Posterior cingulate gyrus (tissue), 11 donors: ENCODE results near the gene FARP2.
"Not testable (repeated sequence)": the region's sequence is repeated elsewhere in the genome, so short reads cannot be mapped to it uniquely, and the experiment has no call there.

ENCODE experiments used
- DNase-seq, 10 donors: peaks; one replicate each; pipeline versions ENCODE4 v3.0.0 to v3.0.0-alpha.2; 2020 to 2021; ENCODE audit warnings: mixed read lengths in 3 of 10
- intact Hi-C: fragments of 100-400 bp; cut with DNase I; formaldehyde crosslinking; loops from one replicate; pipeline ENCODE4 v1.15.1; 2023

FARP2 gene, protein sequence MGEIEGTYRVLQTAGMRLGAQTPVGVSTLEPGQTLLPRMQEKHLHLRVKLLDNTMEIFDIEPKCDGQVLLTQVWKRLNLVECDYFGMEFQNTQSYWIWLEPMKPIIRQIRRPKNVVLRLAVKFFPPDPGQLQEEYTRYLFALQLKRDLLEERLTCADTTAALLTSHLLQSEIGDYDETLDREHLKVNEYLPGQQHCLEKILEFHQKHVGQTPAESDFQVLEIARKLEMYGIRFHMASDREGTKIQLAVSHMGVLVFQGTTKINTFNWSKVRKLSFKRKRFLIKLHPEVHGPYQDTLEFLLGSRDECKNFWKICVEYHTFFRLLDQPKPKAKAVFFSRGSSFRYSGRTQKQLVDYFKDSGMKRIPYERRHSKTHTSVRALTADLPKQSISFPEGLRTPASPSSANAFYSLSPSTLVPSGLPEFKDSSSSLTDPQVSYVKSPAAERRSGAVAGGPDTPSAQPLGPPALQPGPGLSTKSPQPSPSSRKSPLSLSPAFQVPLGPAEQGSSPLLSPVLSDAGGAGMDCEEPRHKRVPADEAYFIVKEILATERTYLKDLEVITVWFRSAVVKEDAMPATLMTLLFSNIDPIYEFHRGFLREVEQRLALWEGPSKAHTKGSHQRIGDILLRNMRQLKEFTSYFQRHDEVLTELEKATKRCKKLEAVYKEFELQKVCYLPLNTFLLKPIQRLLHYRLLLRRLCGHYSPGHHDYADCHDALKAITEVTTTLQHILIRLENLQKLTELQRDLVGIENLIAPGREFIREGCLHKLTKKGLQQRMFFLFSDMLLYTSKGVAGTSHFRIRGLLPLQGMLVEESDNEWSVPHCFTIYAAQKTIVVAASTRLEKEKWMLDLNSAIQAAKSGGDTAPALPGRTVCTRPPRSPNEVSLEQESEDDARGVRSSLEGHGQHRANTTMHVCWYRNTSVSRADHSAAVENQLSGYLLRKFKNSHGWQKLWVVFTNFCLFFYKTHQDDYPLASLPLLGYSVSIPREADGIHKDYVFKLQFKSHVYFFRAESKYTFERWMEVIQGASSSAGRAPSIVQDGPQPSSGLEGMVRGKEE

DNA sequence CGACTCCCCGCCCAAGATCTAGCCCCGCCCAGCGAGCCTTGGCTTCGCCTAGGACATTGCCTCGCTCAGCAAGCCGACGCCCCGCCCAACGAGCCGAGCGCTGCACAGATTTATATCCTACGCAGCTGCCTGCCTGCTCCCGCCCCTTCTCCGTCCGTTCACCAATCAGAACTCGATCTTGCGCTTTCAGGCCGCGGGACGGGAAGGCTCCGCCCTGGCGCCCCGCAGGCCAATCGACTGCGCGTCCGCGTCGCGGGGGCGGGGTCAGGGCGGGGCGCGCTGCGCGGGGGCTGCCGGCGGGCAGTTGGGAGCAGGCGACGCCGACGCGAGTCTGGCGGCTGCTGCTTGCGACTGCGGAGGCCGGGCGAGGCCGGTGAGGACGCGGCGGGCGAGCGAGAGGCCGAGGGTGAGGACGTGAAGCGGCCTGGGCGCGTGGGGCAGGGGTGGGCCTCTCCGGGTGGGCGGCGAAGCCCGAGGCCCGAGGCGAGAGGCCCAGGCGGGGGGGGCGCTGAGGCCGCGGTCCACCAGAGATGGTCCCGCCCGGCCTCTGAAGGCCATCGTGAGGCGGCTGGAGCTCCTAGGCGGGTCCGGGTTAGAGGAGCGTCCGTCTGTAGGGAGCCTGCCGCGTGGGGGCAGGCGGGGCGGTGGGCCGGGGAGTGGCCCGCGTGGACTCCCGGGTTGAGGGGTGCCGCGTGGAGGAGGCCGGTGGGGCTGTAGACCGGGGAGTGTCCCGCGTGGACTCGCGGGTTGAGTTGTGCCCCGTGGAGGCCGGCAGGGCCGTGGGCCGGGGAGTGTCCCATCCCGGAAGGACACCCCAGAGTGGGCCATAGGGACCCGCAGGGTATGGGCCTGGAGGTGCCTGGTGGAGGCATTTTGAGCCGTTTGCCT lies at the start of gene FARP2:
Gene FARP2, plus strand, starts transcription at position 303 of the 888 bp plus-strand sequence. CDS start 16,823 bp downstream, outside the sequence.
- intact Hi-C loops = loop anchor here (5.0 kb wide), 1 partner anchor 39 kb away; the partner anchor contains the start of genes HDLBP and SEPTIN2
- peak; percentile 99 to 100 (median 99) for DNase-seq

DNA sequence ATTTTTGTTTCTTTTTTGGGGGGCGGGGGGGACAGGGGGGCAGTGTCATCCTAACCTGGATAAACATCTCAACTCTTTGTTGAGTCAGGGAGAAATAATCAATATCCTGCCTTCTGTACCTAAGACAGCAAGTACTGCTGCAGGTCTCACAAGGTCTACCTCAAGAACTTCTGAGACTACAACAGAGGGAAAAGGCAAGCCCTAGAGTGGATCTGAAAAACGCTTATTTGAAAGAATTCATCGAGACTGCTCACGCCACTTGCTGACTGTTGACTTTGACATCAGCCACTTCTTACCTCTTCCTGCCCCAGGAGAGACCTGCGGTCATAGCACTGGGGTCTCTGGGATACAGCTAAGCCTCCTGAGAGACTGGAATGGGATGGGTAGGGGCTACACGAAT lies 49.0 kb upstream of the FARP2 start:
- intact Hi-C loops = no loop called here
- DNase-seq = no peak

DNA sequence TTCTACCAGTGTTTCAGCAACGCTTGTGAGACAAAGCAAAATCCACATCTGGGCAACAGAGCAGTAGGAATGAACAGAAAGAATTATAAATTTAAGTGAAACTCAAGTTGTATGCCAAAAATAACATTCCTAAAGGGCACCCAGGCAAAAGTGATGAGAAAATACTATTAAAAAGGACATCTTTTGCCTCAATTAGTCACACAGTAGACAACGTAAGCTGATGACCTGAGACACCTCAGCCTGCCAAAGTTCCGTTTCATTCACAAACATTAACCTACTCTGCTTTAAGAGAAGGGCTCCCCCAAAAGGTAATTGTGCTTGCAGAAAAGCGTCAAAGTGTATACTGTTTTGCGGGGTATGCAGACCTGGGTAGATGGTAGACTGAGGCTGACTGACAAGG lies 47.8 kb upstream of the FARP2 start:
- no peak for DNase-seq
- intact Hi-C loops = no loop called here

DNA sequence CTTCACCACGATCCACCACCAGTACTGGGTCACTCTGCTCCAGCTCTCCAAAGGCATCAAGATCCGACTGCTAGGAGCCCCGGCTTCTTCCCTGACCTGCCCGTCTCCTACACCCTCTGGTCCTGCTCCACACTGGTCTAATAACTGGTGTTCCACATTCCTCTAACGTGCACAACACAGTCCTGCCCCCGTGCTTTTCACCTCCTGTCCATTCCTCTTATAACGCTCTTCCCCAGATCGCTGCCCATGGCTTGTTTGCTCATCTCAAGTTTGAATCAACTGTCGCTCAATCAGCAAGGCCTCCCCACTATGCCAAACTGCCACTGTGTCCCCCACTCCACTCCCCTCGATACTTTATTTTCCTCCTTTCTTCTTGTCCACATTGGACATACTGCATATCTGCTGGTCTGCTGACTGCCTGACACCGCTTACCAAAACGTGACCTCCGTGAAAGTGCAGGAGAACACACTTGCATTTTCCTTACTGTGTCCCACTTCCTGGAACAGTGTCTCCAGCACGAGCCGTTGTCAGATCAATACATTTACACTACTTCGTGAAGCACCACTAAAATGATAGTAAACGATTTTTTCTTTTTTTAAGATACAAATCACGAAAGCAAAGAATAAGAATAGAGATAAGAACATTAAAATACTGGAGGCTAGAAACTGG lies 47.1 kb upstream of the FARP2 start:
- no peak for DNase-seq
- intact Hi-C loops = no loop called here

DNA sequence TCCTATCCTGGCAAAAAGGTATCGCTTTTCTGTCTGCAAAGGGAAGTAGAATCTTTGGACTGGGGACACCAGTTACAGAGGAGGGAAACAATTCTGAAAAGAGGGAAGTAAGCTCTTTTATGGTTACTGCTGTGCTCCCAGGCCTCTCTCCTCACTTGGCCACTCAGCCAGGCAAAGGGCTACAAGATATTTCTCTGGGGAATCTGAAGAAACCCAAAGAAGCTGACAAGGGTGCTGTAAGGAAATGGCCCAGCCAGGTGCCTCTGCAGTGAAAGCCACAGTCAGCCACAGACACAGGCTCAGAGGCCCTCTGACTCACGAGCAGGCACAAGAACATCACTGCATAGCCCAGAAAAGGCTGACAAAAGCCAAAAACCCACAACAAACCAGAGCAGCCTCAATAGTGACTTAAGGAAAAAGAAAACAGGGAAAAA lies 46.4 kb upstream of the FARP2 start:
- intact Hi-C loops = no loop called here
- DNase-seq = no peak

DNA sequence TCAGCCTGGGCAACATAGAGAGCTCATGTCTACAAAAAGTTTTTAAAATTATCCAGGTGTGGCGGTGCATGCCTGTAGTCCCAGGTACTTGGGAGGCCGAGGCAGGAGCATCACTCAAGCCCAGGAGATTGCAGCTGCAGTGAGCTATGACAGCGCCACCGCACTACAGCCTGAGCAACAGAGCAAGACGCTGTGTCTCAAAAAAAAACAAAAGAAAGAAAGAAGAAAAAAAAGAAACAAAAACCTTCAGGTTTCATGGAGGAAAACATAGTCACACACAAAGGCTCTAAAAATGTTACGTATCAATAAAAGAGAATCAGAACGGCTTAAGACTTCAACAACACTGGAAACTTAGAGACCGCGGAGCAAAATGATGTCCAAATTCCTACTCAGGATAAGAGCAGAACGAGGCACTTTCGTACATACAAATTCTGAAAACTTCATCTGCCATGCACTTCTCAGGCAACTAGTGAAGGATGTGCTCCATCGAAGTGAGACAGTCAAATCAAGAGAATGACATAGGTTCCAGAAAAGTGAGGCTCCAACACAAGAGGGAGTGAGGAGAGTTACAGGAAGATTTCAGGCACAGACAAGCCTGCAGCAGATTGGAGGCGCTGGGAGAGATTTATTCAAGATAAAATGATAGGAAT lies 45.0 kb upstream of the FARP2 start:
- DNase-seq = no peak
- intact Hi-C loops = no loop called here

DNA sequence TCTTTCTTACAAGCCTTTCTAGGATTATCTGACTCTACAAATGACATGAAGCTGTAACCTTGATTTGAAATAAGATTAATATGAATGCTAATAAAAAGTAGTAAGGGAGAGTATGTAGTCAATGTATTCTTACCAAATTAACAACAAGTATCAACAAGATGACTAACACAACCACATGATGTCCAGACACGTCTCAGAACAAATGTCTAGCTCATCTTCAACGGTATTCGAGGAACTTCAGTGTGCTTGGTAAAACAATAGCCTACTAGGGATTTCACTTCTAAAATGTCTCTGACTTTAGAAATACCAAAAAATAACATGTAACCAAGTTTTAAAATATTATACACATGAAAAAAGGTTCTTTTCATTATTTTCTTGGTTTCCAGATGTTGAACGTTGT lies 44.0 kb upstream of the FARP2 start:
- intact Hi-C loops = no loop called here
- DNase-seq = no peak

DNA sequence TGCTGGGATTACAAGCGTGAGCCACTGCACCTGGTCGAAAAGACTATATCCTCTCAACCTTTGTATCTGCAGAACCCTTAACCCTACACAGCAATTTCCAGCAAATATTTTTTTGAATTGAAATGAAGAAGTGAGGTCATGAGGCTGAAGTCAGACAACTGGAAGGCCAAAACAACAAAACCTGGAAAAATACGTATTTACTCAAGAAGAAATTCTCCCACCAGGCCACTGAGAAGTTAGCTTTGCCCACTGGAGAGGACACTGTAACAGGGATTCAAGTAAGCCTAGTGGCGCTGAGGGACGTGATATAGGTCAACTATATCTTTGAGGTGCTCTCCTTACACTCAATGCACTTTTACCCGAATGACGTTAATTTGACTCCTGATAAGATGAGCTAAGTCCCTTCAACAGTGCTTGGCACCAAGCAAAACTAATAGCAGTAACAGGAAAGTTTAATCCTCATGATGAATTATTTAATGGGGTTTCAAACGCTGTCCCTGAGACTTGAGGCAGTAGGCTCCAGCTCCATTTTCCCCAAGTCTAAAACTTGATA lies 42.5 kb upstream of the FARP2 start:
- intact Hi-C loops = loop anchor here (2.0 kb wide), 1 partner anchor 97 kb away; no protein-coding TSS in a partner anchor
- DNase-seq = no peak

DNA sequence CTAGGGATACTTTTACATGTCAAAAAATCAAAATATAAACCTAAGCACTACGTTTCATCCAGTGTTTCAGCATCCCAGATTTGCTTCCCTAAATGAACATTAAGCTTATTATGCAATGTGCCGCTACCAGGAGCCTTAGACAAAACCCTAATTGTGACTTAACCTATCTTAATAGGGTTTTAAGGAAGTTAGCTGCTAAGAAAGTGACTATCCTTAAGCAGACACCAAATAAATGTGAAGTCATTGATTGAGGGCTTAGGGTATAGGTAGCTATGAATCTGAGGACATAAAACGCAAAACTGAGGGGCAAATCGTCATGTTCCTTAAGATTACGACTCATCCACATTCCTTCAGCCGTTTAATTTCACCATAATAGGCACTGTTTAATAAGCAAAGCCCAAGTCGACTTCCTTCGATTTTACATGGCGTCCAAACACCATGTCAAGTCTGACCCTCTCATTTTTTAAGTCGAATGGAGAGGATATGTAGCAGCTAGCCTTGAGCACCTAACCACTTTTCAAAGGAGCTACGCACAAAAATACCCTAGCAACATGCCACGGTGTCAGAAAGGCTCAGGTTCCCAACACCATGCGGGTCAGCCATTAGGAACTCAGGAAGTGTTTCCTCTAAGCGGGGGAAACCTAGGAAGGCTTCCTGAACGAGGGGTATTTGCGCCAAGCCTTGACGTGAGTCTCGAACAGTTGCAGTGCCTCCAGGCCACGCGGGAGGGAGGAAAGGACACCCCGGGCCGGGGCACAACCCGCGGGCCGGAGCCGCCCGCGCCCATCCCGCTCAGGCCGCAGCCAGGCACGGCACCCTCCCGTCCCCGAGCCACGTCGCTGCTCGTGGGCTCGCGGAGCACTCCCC lies 41.6 kb upstream of the FARP2 start:
- DNase-seq = peak in 2 of 10 donors; percentile 24 to 71
- intact Hi-C loops = loop anchor here (2.0 to 5.0 kb wide), 2 partner anchors 43 to 98 kb away; partner anchors contain the start of gene FARP2

DNA sequence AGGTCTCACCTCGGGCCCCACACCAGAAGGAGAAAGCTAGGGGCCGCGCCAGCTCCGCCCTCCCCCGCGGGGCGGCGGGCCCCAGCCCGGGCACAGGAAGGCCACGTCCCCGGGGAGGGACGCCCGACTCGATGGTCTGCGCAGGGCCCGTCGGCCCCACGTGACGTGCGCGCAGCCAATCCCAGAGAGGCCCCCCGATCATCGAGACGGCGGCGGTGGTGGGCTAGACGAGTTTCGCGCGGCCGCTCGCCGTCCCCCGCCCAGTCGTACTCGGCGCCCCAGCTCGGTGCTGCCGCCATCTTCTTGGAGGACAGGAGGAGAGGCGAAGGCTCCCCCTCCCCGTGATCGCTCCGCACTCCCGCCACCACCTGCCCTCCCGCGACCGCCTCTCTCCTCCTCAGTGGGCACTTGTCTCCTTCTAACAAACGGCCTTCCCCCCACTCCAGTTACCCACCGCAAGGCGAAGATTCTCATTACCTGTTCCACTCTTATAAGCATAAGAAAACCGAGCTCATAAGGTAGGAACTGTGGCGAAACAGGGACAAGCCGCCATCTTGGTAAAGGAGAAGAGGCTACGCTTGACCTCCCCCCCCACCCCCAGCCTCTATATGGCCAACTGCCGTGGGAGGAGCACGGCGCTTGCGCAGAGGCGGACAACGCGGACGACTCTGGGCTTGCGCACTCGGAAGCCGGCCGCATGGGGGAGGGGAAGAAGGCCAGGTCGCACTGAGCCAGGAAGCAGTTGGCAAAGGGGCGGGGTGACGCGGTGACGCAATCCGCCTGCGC lies 40.8 kb upstream of the FARP2 start, which contains the start of gene HDLBP:
Gene HDLBP, minus strand, starts transcription at position 580 of the 786 bp plus-strand sequence. CDS start 48,803 bp downstream, outside the sequence.
- intact Hi-C loops = loop anchor here (2.0 to 5.0 kb wide), 2 partner anchors 42 to 98 kb away; partner anchors contain the start of gene FARP2

DNA sequence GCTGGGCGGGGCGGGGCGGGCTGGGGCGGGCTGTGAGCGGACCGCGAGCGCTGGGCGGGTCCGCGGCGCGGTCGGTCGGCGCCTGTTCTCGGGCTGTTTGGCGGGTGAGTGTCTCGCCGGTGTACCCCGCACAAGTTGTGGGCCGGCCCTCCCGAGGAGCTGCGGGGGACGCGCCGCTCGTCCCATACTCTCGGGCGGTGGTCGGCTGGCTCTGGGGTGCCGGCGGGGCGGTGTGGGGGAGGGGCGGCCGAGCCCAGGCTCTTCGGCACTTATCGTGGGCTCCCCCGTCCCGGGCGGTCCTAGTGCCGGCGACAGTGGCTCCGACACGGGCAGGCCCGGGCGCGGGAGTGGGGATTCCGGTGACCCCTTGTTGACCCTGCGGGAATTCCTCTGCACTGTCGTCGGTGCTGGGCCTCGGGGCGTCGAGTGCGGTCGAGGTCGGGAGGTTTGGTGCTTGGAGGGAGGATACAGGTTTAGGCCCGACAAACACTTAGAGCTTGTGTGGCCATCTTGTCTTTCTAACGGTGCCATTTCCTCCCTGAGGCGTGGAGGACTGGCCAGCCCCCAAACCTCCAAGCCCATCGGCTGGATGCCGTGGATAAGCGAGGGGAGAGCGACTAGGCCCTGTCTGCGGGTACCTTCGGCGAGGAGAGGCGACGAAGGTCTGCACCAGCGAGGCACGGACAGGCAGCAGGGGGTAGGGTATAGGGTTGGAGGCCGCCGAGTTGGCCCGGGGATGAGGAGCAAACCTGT lies 40.0 kb upstream of the FARP2 start, which contains the start of gene SEPTIN2:
Gene SEPTIN2, plus strand, starts transcription at position 47 of the 753 bp plus-strand sequence. CDS start 8,308 bp downstream, outside the sequence.
- intact Hi-C loops = loop anchor here (2.0 to 5.0 kb wide), 2 partner anchors 41 to 99 kb away; partner anchors contain the start of gene FARP2

More for the DNA sequence above, 40.8 kb upstream of the FARP2 start, which contains the start of gene HDLBP:
- peak; percentile 96 to 99 (median 98) for DNase-seq

DNA sequence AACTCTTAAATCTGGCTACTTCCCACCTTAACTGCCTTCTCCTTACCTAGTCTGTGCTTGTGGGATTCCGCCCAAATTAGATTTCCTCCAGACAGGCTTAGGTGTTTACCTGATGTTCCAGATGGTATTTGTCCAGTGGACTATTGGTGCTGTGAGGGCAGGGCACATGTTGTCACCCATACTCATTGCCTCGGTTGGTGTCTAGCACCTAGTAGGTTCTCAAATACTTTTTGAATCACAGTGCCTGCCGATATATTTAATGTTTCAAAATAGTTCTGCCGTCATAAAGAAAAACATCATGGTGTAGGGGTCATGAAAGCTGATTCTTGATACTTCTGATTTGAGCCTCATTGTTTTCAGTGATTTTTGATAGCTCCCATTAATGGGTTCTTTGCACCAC lies 39.3 kb upstream of the FARP2 start:
- intact Hi-C loops = loop anchor here (5.0 kb wide), 1 partner anchor 40 kb away; the partner anchor contains the start of gene FARP2
- DNase-seq = no peak

More for the DNA sequence above, 40.0 kb upstream of the FARP2 start, which contains the start of gene SEPTIN2:
- DNase-seq = peak in 8 of 10 donors; percentile 59 to 96 (median 69)

DNA sequence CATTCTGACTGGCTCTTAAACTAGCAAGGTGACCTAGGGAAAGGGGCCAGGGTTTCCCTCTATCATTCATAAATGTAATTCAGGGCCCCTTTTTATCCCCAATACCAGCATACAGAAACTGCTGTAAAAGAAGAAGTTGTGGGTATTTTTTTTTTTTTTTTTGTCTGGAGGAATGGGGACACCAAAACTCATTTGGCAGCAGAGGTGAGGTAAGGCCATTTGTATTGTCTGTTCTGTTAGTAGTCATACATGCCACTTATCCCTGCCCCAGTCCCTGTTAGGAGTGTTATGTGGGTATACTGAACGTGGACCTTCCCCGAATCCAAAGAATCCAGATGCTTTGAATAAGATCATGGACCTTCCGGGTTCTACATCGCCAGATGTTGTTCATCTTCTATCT lies 38.7 kb upstream of the FARP2 start:
- intact Hi-C loops = loop anchor here (5.0 kb wide), 1 partner anchor 40 kb away; the partner anchor contains the start of gene FARP2
- no peak for DNase-seq

DNA sequence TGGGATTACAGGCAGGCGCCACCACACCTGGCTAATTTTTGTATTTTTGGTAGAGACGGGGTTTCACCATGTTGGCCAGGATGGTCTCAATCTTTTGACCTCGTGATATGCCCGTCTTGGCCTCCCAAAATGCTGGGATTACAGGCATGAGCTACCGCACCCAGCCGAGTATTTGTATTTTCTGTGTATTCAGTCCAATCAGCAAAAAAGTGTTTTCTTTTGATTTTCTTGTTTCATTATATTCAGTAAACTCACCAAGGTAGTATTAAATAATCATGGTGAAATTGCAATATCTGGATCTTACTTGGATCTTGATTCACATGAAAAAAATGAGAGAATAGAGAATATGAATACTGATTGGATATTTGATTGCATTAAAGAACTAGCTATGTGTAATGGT lies 37.3 kb upstream of the FARP2 start:
- intact Hi-C loops = loop anchor here (5.0 kb wide), 1 partner anchor 38 kb away; the partner anchor contains the start of gene FARP2
- DNase-seq = not testable (repeated sequence)

DNA sequence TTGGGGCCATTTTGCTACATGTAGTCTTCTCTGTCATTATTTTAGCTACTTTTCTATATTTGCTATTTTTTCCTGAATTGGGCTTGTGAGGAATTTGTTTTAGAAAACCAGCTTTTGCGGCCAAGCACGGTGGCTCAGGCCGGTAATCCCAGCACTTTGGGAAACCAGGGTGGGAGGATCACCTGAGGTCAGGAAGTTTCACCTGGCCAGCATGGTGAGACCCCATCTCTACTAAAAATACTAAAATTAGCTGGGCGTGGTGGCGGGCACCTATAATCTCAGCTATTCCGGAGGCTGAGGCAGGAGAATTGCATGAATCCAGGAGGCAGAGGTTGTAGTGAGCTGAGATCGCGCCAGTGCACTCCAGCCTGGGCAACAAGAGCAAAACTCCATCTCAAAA lies 35.7 kb upstream of the FARP2 start:
- no peak for DNase-seq
- intact Hi-C loops = no loop called here
